HepG2 (cell line): ENCODE data around the gene RANBP17.

ENCODE experiments used
- FOXM1 ChIP-seq: sonication (generic); formaldehyde crosslinking; IDR thresholded peaks from 2 replicates; pipeline ENCODE4 v1.5.0; 2020; ENCODE audit warnings: missing genetic modification reagents
- NFYB ChIP-seq: sonication (generic); formaldehyde crosslinking; IDR thresholded peaks from 2 replicates; pipeline ENCODE4 v1.4.0; 2020; ENCODE audit warnings: missing genetic modification reagents
- STAG1 ChIP-seq: sonication (generic); formaldehyde crosslinking; IDR thresholded peaks from 2 replicates; pipeline ENCODE4 v1.4.0; 2020; ENCODE audit warnings: missing genetic modification reagents

DNA sequence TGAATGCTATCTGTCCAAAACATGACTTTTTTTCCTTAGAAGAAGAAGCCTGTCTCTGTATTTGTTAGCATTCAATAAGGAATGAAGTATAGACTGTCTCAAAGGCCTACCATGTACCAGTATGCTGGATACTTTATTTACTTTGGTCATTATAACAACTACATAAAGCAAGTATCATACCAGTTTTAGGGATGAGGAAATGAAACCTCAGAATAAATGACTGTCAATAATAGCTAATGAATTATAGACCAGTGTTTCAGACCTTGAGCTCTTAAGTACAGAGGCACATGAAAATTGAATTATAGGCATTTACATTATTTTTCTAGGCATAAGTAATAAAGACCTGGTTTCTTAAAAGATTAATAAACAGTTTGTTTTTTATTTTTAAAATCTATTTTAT is 280.8 kb downstream of the RANBP17 start:
- TF ChIP-seq FOXM1 (CRISPR knock-in tag) (no peak), STAG1 (no peak), NFYB (CRISPR knock-in tag) (no peak)
